ENCODE data around the gene HIPK3.

GRCh38 chr11:33257160-33257896, at the start of gene HIPK3:
- TF ChIP-seq CTCF (IDR thresholded peaks at IDR 0.05) (peak; percentile 33), EZH2phosphoT487 (IDR thresholded peaks at IDR 0.05) (no peak), EZH2 (IDR thresholded peaks at IDR 0.05) (peak; percentile 44)
